DOHH2 (cell line): ENCODE measurements around the gene PDE4A.
"Not testable (repeated sequence)": the region's sequence is repeated elsewhere in the genome, so short reads cannot be mapped to it uniquely, and the experiment has no call there.

ENCODE experiments used
- H3F3A ChIP-seq: fragments of 200-600 bp; sonication (generic), shearing (Covaris generic); 2 replicates; pipeline ENCODE4 v1.6.0; 2016; ENCODE audit warnings: antibody characterized with exemption, mild to moderate bottlenecking; ENCODE audit not compliant: control insufficient read depth, insufficient read depth
- H3K27ac ChIP-seq: fragments of 200-600 bp; sonication (generic); 2 replicates; pipeline ENCODE4 v1.5.1; 2014; ENCODE audit warnings: low read depth, mild to moderate bottlenecking, low read length, moderate library complexity
- H3K27me3 ChIP-seq: fragments of 200-600 bp; sonication (generic); 2 replicates; pipeline ENCODE4 v1.6.1; 2014; ENCODE audit warnings: mild to moderate bottlenecking, low read length, mixed read lengths; ENCODE audit not compliant: control insufficient read depth
- H3K36me3 ChIP-seq: fragments of 200-600 bp; sonication (generic); 2 replicates; pipeline ENCODE4 v1.6.1; 2014; ENCODE audit warnings: mild to moderate bottlenecking, low read length, moderate library complexity, mixed read lengths; ENCODE audit not compliant: control insufficient read depth
- H3K4me1 ChIP-seq: fragments of 200-600 bp; sonication (generic); 2 replicates; pipeline ENCODE4 v1.6.1; 2014; ENCODE audit warnings: mild to moderate bottlenecking, low read length, mixed read lengths; ENCODE audit not compliant: control insufficient read depth
- H3K4me2 ChIP-seq: fragments of 200-600 bp; sonication (generic); 2 replicates; pipeline ENCODE4 v1.6.0; 2014; ENCODE audit warnings: mild to moderate bottlenecking, low read length, moderate library complexity
- H3K4me3 ChIP-seq: fragments of 200-600 bp; sonication (generic); 2 replicates; pipeline ENCODE4 v1.5.1; 2014; ENCODE audit warnings: mild to moderate bottlenecking, low read length, mixed read lengths
- H3K79me2 ChIP-seq: fragments of 200-600 bp; sonication (generic); 2 replicates; pipeline ENCODE4 v1.6.1; 2014; ENCODE audit warnings: mild to moderate bottlenecking, low read length, mixed read lengths; ENCODE audit not compliant: control insufficient read depth
- H3K9me2 ChIP-seq: fragments of 200-600 bp; sonication (generic); replicated peaks from 2 replicates; pipeline ENCODE4 v1.6.1; 2014; ENCODE audit warnings: mild to moderate bottlenecking, low read length, mixed read lengths; ENCODE audit not compliant: control insufficient read depth
- H3K9me3 ChIP-seq: fragments of 200-600 bp; sonication (generic); 2 replicates; pipeline ENCODE4 v1.6.1; 2014; ENCODE audit warnings: antibody characterized with exemption, low read length, mixed read lengths; ENCODE audit not compliant: control insufficient read depth, insufficient read depth
- H4K20me1 ChIP-seq: fragments of 200-600 bp; sonication (generic); 2 replicates; pipeline ENCODE4 v1.6.0; 2014; ENCODE audit warnings: low read depth, mild to moderate bottlenecking, antibody characterized with exemption, low read length, moderate library complexity; ENCODE audit not compliant: control insufficient read depth, insufficient read depth
- EZH2phosphoT487 ChIP-seq: fragments of 200-600 bp; sonication (generic); IDR thresholded peaks from 2 replicates; pipeline ENCODE4 v1.6.1; 2017; ENCODE audit warnings: borderline replicate concordance, mild to moderate bottlenecking, antibody characterized with exemption, low read length, moderate library complexity, mixed read lengths
- TF ChIP-seq, protein P1 (sequence below): fragments of 200-600 bp; sonication (generic); IDR thresholded peaks from one replicate; pipeline ENCODE4 v1.5.1; 2014; ENCODE audit warnings: antibody characterized with exemption, mild to moderate bottlenecking, low read depth, low read length; ENCODE audit not compliant: poor library complexity, severe bottlenecking

Gene PDE4A

DNA sequence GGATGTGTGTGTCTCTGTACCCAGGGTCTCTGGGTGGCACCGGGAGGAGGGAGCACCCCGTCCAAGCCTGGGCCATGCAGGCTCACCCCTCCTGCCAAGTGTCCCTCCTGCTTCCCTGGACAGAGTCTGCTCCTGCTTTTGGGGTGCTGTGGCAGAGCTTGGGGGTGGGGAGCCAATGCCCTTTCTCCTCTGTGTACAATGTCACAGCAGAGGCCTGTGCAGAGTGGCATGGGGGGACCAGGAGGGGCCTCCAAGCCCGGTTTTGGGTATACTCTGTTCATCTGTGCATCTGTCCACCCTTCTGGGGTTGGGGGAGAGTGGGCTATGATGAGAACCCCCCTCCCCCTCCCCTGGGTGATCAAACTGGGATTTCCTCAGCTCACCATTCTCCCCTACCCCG is 33.5 kb downstream of the PDE4A start:
- Histone ChIP-seq H3K4me2 (no peak overlapping the region), H3K79me2 (no peaks in the 10 kb centered on the region), H3K36me3 (peaks cover 2% of the 10 kb centered on the region; the same call in 1 of the 2 replicates), H3K4me1 (no peaks in the 10 kb centered on the region), H3K9me3 (no peaks in the 10 kb centered on the region), H3K27ac (no peak overlapping the region), H4K20me1 (no peaks in the 10 kb centered on the region), H3K4me3 (no peak overlapping the region), H3K27me3 (no peaks in the 10 kb centered on the region), H3F3A (no peaks in the 10 kb centered on the region; the same call in 1 of the 2 replicates), H3K9me2 (no peaks in the 10 kb centered on the region)
- no peak for TF ChIP-seq EZH2phosphoT487
- TF ChIP-seq, protein P1, sequence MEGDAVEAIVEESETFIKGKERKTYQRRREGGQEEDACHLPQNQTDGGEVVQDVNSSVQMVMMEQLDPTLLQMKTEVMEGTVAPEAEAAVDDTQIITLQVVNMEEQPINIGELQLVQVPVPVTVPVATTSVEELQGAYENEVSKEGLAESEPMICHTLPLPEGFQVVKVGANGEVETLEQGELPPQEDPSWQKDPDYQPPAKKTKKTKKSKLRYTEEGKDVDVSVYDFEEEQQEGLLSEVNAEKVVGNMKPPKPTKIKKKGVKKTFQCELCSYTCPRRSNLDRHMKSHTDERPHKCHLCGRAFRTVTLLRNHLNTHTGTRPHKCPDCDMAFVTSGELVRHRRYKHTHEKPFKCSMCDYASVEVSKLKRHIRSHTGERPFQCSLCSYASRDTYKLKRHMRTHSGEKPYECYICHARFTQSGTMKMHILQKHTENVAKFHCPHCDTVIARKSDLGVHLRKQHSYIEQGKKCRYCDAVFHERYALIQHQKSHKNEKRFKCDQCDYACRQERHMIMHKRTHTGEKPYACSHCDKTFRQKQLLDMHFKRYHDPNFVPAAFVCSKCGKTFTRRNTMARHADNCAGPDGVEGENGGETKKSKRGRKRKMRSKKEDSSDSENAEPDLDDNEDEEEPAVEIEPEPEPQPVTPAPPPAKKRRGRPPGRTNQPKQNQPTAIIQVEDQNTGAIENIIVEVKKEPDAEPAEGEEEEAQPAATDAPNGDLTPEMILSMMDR, result no peak

DNA sequence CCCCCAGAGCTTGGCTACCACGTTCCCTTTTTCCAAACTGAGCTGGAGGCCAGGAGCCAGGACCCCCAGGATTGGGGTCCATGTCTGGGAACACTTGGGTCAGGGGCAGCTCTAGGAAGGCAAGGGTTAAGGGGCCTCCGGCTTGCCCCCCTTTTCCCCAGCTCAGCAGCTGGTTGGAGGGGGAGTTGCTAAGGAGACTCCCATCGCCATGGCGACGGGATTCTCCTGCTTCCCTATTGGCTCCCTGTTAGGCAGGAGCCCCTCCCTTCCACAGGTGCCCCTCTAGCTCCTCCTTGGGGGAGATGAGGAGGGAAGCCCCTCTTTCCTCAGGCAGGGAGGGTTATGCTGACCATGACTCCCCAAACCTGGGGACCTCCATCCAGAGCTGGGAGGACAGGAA is 33.9 kb downstream of the PDE4A start:
- H3F3A ChIP-seq, result peaks cover 4% of the 10 kb centered on the region; the same call in 1 of the 2 replicates
- no peaks in the 10 kb centered on the region for H3K27me3 ChIP-seq
- H3K4me3 ChIP-seq, result no peak overlapping the region
- H3K79me2 ChIP-seq, result no peaks in the 10 kb centered on the region
- no peaks in the 10 kb centered on the region for H4K20me1 ChIP-seq
- H3K27ac ChIP-seq, result no peak overlapping the region
- H3K4me1 ChIP-seq, result no peaks in the 10 kb centered on the region
- no peaks in the 10 kb centered on the region for H3K9me2 ChIP-seq
- no peaks in the 10 kb centered on the region for H3K9me3 ChIP-seq
- no peak overlapping the region for H3K4me2 ChIP-seq
- TF ChIP-seq EZH2phosphoT487, result no peak
- TF ChIP-seq, protein P1, result no peak
- H3K36me3 ChIP-seq, result peaks cover 2% of the 10 kb centered on the region; the same call in 1 of the 2 replicates

DNA sequence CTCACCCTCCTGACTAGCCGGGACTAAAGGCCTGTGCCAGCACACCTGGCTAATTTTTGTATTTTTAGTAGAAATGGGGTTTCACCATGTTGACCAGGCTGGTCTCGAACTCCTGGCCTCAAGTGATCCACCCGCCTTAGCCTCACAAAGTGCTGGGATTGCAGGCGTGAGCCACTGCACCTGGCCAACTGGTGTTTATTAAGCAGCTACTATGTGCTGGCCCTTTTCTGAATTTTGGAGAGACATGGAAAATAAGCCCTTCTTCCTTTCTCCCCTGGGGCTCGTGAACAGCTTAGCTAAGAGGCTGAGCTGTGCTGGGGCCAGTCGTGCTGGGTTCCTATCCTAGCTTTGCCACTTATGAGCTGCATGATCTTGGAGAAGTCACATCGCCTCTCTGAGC is 38.4 kb downstream of the PDE4A start:
- not testable (repeated sequence) for H3K4me3 ChIP-seq, H3K4me2 ChIP-seq, H3K27me3 ChIP-seq, H3K27ac ChIP-seq, H3F3A ChIP-seq, H3K9me2 ChIP-seq, H4K20me1 ChIP-seq, H3K79me2 ChIP-seq, H3K9me3 ChIP-seq, H3K4me1 ChIP-seq, H3K36me3 ChIP-seq

DNA sequence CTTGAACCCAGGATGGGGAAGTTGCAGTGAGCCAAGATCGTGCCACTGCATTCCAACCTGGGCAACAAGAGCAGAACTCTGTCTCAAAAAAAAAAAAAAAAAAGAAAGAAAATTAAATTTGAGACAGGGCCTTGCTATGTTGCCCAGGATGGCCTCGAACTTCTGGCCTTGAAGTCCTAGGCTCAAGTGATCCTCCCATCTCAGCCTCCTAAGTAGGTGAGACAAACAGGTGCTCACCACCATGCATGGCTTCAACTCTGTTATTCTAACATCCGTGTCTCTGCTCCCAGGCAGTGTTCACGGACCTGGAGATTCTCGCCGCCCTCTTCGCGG is 40.3 kb downstream of the PDE4A start:
- Histone ChIP-seq H3K4me3 (no peak overlapping the region), H3K9me2 (no peaks in the 10 kb centered on the region), H3K27ac (no peak overlapping the region), H3K79me2 (no peaks in the 10 kb centered on the region), H4K20me1 (peaks cover 4% of the 10 kb centered on the region; the same call in 1 of the 2 replicates), H3K4me1 (peaks cover 10% of the 10 kb centered on the region), H3K27me3 (no peaks in the 10 kb centered on the region), H3K9me3 (no peaks in the 10 kb centered on the region), H3K4me2 (no peak overlapping the region), H3K36me3 (peaks cover 16% of the 10 kb centered on the region), H3F3A (peaks cover 7% of the 10 kb centered on the region; the same call in 1 of the 2 replicates)
- TF ChIP-seq, protein P1, result no peak
- no peak for TF ChIP-seq EZH2phosphoT487
